Measurements from ENCODE around the gene CACNA1H. TPM values are rescaled to one million over a fixed set of nuclear protein-coding genes. Genes with fewer than 3 reads are reported as not detected.
"Not testable (repeated sequence)": the region's sequence is repeated elsewhere in the genome, so short reads cannot be mapped to it uniquely, and the experiment has no call there.

CACNA1H gene
- total RNA-seq, 1 experiment from 2014 or later: 19.7 TPM

DNA sequence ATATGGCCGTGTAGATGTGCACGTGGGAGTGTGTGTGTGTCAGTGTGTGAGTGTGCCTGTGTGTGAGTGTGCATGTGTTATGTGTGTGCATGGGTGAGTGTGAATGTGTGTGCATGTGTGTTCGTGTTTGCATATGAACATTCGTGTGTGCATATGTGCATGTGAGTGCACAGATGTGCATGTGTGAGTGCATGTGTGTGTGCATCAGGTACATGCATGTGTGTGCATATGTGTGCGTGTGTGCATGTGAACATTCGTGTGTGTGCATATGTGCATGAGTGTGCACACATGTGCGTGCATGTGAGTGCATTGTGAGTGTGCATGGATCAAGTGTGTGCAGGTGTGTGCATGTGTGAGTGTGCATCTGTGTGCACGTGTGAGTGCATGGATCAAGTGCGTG, 85.1 kb downstream of the CACNA1H start:
- DNase-seq (ENCODE audit: low spot score): no peak
- Histone ChIP-seq H3K27me3 (replicated peaks; ENCODE audit: insufficient read depth, low read depth, low read length, poor library complexity) (no peaks in the 10 kb centered on the region), H3K4me3 (ENCODE audit: low read depth, low read length, poor library complexity, severe bottlenecking) (no peak overlapping the region), H3K36me3 (ENCODE audit: insufficient read depth, low read length, poor library complexity, severe bottlenecking) (no peaks in the 10 kb centered on the region), H3K27ac (ENCODE audit: low read depth, low read length, poor library complexity, severe bottlenecking) (no peak overlapping the region), H3K9me3 (ENCODE audit: low read depth, low read length, poor library complexity, severe bottlenecking) (no peaks in the 10 kb centered on the region), H3K4me1 (ENCODE audit: insufficient read depth, low read length, poor library complexity, severe bottlenecking) (peaks cover 4% of the 10 kb centered on the region)
- intact Hi-C loops (cut with micrococcal nuclease; ENCODE audit: unreplicated experiment): no loop called here
- CTCF ChIA-PET: no interaction called here
- no peak for TF ChIP-seq EZH2 (IDR thresholded peaks at IDR 0.05; ENCODE audit: borderline replicate concordance, low read depth, low read length, poor library complexity, severe bottlenecking)
- TF ChIP-seq, protein P1, sequence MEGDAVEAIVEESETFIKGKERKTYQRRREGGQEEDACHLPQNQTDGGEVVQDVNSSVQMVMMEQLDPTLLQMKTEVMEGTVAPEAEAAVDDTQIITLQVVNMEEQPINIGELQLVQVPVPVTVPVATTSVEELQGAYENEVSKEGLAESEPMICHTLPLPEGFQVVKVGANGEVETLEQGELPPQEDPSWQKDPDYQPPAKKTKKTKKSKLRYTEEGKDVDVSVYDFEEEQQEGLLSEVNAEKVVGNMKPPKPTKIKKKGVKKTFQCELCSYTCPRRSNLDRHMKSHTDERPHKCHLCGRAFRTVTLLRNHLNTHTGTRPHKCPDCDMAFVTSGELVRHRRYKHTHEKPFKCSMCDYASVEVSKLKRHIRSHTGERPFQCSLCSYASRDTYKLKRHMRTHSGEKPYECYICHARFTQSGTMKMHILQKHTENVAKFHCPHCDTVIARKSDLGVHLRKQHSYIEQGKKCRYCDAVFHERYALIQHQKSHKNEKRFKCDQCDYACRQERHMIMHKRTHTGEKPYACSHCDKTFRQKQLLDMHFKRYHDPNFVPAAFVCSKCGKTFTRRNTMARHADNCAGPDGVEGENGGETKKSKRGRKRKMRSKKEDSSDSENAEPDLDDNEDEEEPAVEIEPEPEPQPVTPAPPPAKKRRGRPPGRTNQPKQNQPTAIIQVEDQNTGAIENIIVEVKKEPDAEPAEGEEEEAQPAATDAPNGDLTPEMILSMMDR (conservative IDR thresholded peaks at IDR 0.05; ENCODE audit: low read depth, low read length): no peak
- POLR2A ChIA-PET (ENCODE audit: low non-redundant PET): no interaction called here
- no TSS peak for BruUV-seq (replicated peaks)

DNA sequence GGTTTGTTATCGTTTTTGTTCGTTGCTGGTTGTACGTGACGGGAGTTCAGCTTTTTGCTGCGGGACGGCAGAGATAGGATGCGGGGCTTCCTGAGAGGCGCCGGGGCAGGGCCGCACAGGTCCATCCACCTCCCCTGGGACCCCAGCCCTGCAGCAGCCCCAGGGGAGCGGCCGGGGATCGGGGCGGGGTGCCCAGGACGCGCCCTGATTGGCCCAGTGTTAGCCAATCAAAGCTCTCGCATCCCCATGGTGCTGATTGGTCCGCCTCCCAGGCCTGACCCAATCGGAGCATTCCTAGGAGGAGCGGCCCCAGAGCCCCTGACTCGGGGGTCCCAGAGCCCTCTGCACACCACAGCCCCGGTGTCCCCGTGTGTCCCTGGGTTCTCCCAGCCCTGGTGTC, 86.0 kb downstream of the CACNA1H start:
- peak; percentile 55 for DNase-seq (ENCODE audit: low spot score)
- POLR2A ChIA-PET (ENCODE audit: low non-redundant PET); H3K4me3 ChIP-seq (ENCODE audit: low read depth, low read length, poor library complexity, severe bottlenecking); H3K9me3 ChIP-seq (ENCODE audit: low read depth, low read length, poor library complexity, severe bottlenecking); BruUV-seq (replicated peaks); H3K36me3 ChIP-seq (ENCODE audit: insufficient read depth, low read length, poor library complexity, severe bottlenecking); H3K4me1 ChIP-seq (ENCODE audit: insufficient read depth, low read length, poor library complexity, severe bottlenecking); H3K27me3 ChIP-seq (replicated peaks; ENCODE audit: insufficient read depth, low read depth, low read length, poor library complexity); intact Hi-C loops (cut with micrococcal nuclease; ENCODE audit: unreplicated experiment): not testable (repeated sequence)
- CTCF ChIA-PET: interaction anchor here (0.6 kb wide), 1 partner anchor 280 kb away, joined by 5 read pairs; no protein-coding TSS in a partner anchor
- peak overlapping the region; percentile 45 for H3K27ac ChIP-seq (ENCODE audit: low read depth, low read length, poor library complexity, severe bottlenecking)

DNA sequence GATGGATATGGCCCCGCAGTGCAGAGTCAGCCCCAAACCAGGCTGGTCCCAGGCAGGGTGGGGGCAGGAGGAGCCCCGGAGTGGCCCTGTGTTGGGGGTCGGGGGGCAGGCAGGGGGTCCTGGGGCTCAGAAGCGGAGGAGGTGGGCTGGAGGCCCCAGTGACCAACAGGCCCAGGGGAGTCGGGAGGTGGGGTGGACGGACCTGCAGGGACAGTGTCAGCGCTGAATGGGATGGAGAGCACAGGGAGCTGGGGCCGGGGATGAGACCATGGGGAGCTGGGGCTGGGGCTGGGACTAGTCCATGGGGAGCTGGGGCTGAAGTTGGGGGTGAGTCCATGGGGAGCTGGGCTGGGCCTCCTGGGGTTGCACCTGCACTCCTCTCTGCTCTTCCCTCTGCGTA, 86.7 kb downstream of the CACNA1H start:
- DNase-seq (ENCODE audit: low spot score); H3K36me3 ChIP-seq (ENCODE audit: insufficient read depth, low read length, poor library complexity, severe bottlenecking); H3K4me3 ChIP-seq (ENCODE audit: low read depth, low read length, poor library complexity, severe bottlenecking); POLR2A ChIA-PET (ENCODE audit: low non-redundant PET); H3K27me3 ChIP-seq (replicated peaks; ENCODE audit: insufficient read depth, low read depth, low read length, poor library complexity); intact Hi-C loops (cut with micrococcal nuclease; ENCODE audit: unreplicated experiment); BruUV-seq (replicated peaks); H3K9me3 ChIP-seq (ENCODE audit: low read depth, low read length, poor library complexity, severe bottlenecking); CTCF ChIA-PET; H3K27ac ChIP-seq (ENCODE audit: low read depth, low read length, poor library complexity, severe bottlenecking); H3K4me1 ChIP-seq (ENCODE audit: insufficient read depth, low read length, poor library complexity, severe bottlenecking): not testable (repeated sequence)

GRCh38 chr16:1240436-1240835, 87.5 kb downstream of the CACNA1H start, which contains the start of gene TPSAB1:
TPSAB1 (plus strand) TSS chr16:1240705; CDS start chr16:1240939, 234 bp downstream.
- H3K27me3 ChIP-seq (replicated peaks; ENCODE audit: insufficient read depth, low read depth, low read length, poor library complexity); intact Hi-C loops (cut with micrococcal nuclease; ENCODE audit: unreplicated experiment); BruUV-seq (replicated peaks); H3K4me1 ChIP-seq (ENCODE audit: insufficient read depth, low read length, poor library complexity, severe bottlenecking); DNase-seq (ENCODE audit: low spot score); H3K27ac ChIP-seq (ENCODE audit: low read depth, low read length, poor library complexity, severe bottlenecking); CTCF ChIA-PET; H3K36me3 ChIP-seq (ENCODE audit: insufficient read depth, low read length, poor library complexity, severe bottlenecking); POLR2A ChIA-PET (ENCODE audit: low non-redundant PET); H3K4me3 ChIP-seq (ENCODE audit: low read depth, low read length, poor library complexity, severe bottlenecking); H3K9me3 ChIP-seq (ENCODE audit: low read depth, low read length, poor library complexity, severe bottlenecking): not testable (repeated sequence)

DNA sequence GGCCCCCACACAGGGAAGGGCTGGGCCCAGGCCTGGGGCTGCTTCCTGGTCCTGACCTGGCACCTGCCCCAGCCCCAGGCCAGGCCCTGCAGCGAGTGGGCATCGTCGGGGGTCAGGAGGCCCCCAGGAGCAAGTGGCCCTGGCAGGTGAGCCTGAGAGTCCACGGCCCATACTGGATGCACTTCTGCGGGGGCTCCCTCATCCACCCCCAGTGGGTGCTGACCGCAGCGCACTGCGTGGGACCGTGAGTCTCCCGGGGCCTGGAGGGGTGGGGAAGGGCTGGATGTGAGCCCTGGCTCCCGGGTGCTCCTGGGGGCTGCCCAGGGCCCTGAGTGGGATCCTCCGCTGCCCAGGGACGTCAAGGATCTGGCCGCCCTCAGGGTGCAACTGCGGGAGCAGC, 88.2 kb downstream of the CACNA1H start:
- BruUV-seq (replicated peaks): not testable (repeated sequence)

GRCh38 chr16:1243363-1243762, 90.5 kb downstream of the CACNA1H start:
- BruUV-seq (replicated peaks): not testable (repeated sequence)

More for the DNA sequence above, 88.2 kb downstream of the CACNA1H start:
- CTCF ChIA-PET; DNase-seq (ENCODE audit: low spot score); intact Hi-C loops (cut with micrococcal nuclease; ENCODE audit: unreplicated experiment); H3K4me3 ChIP-seq (ENCODE audit: low read depth, low read length, poor library complexity, severe bottlenecking); H3K36me3 ChIP-seq (ENCODE audit: insufficient read depth, low read length, poor library complexity, severe bottlenecking); POLR2A ChIA-PET (ENCODE audit: low non-redundant PET); H3K9me3 ChIP-seq (ENCODE audit: low read depth, low read length, poor library complexity, severe bottlenecking); H3K27ac ChIP-seq (ENCODE audit: low read depth, low read length, poor library complexity, severe bottlenecking); H3K27me3 ChIP-seq (replicated peaks; ENCODE audit: insufficient read depth, low read depth, low read length, poor library complexity): not testable (repeated sequence)
- H3K4me1 ChIP-seq (ENCODE audit: insufficient read depth, low read length, poor library complexity, severe bottlenecking): peaks cover 11% of the 10 kb centered on the region

More at GRCh38 chr16:1243363-1243762, 90.5 kb downstream of the CACNA1H start:
- H3K36me3 ChIP-seq (ENCODE audit: insufficient read depth, low read length, poor library complexity, severe bottlenecking); POLR2A ChIA-PET (ENCODE audit: low non-redundant PET); H3K4me3 ChIP-seq (ENCODE audit: low read depth, low read length, poor library complexity, severe bottlenecking); CTCF ChIA-PET; H3K9me3 ChIP-seq (ENCODE audit: low read depth, low read length, poor library complexity, severe bottlenecking); DNase-seq (ENCODE audit: low spot score); intact Hi-C loops (cut with micrococcal nuclease; ENCODE audit: unreplicated experiment); H3K27ac ChIP-seq (ENCODE audit: low read depth, low read length, poor library complexity, severe bottlenecking); H3K27me3 ChIP-seq (replicated peaks; ENCODE audit: insufficient read depth, low read depth, low read length, poor library complexity): not testable (repeated sequence)
- H3K4me1 ChIP-seq (ENCODE audit: insufficient read depth, low read length, poor library complexity, severe bottlenecking): peaks cover 29% of the 10 kb centered on the region

Data from A673 (cell line).